ENCODE results near the gene SLC24A2. TPM values are rescaled to one million over a fixed set of nuclear protein-coding genes. Genes with fewer than 3 reads are reported as not detected.

Gene SLC24A2
- total and polyA plus RNA-seq, 2 of the 8 experiments (the other 6 are each of a cell fraction or from before 2014, with no cell fraction given) = 2.8 to 6.5 TPM

DNA sequence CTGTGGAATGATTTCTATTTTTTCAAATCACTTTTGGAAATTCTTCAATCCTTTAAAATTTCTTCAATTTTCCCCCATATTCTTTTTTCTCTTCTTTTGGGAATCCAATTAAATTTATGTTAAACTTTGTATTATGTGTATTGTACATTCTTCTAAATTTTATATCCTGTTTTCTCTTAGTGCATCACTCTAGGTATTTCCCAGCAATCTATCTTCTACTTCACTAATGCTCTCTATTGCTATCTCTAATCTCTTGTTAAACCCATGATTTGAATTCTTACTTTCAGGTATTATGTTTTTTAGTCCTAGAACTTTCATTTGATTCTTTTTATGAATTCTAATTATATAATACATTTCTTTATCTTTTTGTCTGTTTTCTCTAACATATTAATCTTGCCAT lies 23.4 kb upstream of the SLC24A2 start:
- Histone ChIP-seq H4K91ac (replicated peaks; ENCODE audit: insufficient read length, low read length) (no peak overlapping the region), H3K36me3 (ENCODE audit: control insufficient read depth in 2 of 4, insufficient read depth in 4 of 4, low read length in 3 of 4) (no peaks in the 10 kb centered on the region; a peak in 2 of 8 replicates), H4K5ac (ENCODE audit: insufficient read length, low read depth, low read length) (no peak overlapping the region), H2BK20ac (ENCODE audit: low read length) (no peak overlapping the region), H2BK15ac (ENCODE audit: low read length) (no peak overlapping the region), H4K20me1 (replicated peaks in 1 of 2; ENCODE audit: control insufficient read depth in 1 of 2, insufficient read depth in 2 of 2, low read length in 2 of 2) (no peaks in the 10 kb centered on the region), H3K4ac (replicated peaks; ENCODE audit: insufficient read length, low read depth, low read length) (no peak overlapping the region), H2BK5ac (ENCODE audit: low read depth, low read length) (no peak overlapping the region), H3K18ac (ENCODE audit: extremely low read depth, low read length) (no peak overlapping the region), H4K8ac (ENCODE audit: extremely low read depth, insufficient read depth, low read length) (no peak overlapping the region), H3K79me1 (ENCODE audit: low read depth, low read length) (no peaks in the 10 kb centered on the region), H3K23me2 (ENCODE audit: low read depth, low read length) (no peaks in the 10 kb centered on the region), H3K27ac (ENCODE audit: low read depth, low read length) (no peak overlapping the region), H2AK5ac (ENCODE audit: low read depth, low read length) (no peak overlapping the region), H3K79me2 (ENCODE audit: control insufficient read depth in 1 of 2, insufficient read depth in 2 of 2, low read length in 2 of 2) (no peaks in the 10 kb centered on the region), H3K56ac (replicated peaks; ENCODE audit: insufficient read length, low read depth, low read length) (no peak overlapping the region), H2BK12ac (ENCODE audit: low read depth, low read length) (no peak overlapping the region), H3K4me1 (replicated peaks in 1 of 4; ENCODE audit: control insufficient read depth in 3 of 4, insufficient read depth in 4 of 4, low read length in 3 of 4) (peaks cover 0 to 8% (median 4%) of the 10 kb centered on the region in 4 experiments; a peak in 3 of 7 replicates), H3K14ac (ENCODE audit: insufficient read length) (no peak overlapping the region), H3K4me3 (ENCODE audit: extremely low read depth in 1 of 4, insufficient read depth in 2 of 4, low read depth in 3 of 4, low read length in 4 of 4) (no peak overlapping the region), H3K23ac (ENCODE audit: insufficient read length) (no peak overlapping the region), H3K9me3 (ENCODE audit: insufficient read depth in 2 of 2, low read depth in 1 of 2, low read length in 1 of 2) (peaks cover 20 to 25% of the 10 kb centered on the region in 2 experiments; a peak in 3 of 4 replicates), H3K27me3 (replicated peaks in 1 of 4; ENCODE audit: control insufficient read depth in 3 of 4, extremely low read depth in 1 of 4, insufficient read depth in 3 of 4, low read length in 3 of 4) (no peaks in the 10 kb centered on the region), H3K4me2 (ENCODE audit: insufficient read depth in 1 of 2, low read depth in 2 of 2, low read length in 2 of 2) (no peak overlapping the region), H3K9ac (replicated peaks in 1 of 4; ENCODE audit: extremely low read depth in 1 of 4, low read depth in 3 of 4, low read length in 3 of 4) (no peak overlapping the region), H2BK120ac (replicated peaks; ENCODE audit: low read depth, low read length) (no peak overlapping the region), H2AFZ (ENCODE audit: low read length) (no peak overlapping the region)
- DNase-seq (ENCODE audit: low read depth in 1 of 2, low spot score in 2 of 2) (no peak), FAIRE-seq (no peak)
- ChIA-PET POLR2A (ENCODE audit: partially characterized antibody) (no interaction called here), CTCF (ENCODE audit: partially characterized antibody) (no interaction called here)
- TF ChIP-seq RAD21 (IDR thresholded peaks at IDR 0.05 in 1 of 2, conservative IDR thresholded peaks at IDR 0.05 in 1 of 2; ENCODE audit: low read depth in 2 of 2, low read length in 2 of 2) (no peak), CBX8 (IDR thresholded peaks at IDR 0.05; ENCODE audit: borderline replicate concordance, low read depth, low read length) (no peak)
